Upper lobe of right lung (tissue), 1 donor: Measurements from ENCODE around the gene SETD1A. TPM values are rescaled to one million over a fixed set of nuclear protein-coding genes. Genes with fewer than 3 reads are reported as not detected.

Source experiments
- ATAC-seq: fragments of 200-7000 bp; cut with Tn5 transposase; one replicate; pipeline ENCODE4 v1.9.1; 2020; ENCODE audit warnings: mild to moderate bottlenecking, moderate library complexity
- DNase-seq: peaks from one replicate; pipeline ENCODE4 v3.0.0-alpha.2; 2020
- H3K27ac ChIP-seq: fragments of 200-600 bp; one replicate; pipeline ENCODE4 v1.8.0; 2022
- H3K27me3 ChIP-seq: fragments of 200-600 bp; one replicate; pipeline ENCODE4 v1.8.0; 2022; ENCODE audit warnings: mild to moderate bottlenecking
- H3K36me3 ChIP-seq: fragments of 200-600 bp; one replicate; pipeline ENCODE4 v1.8.0; 2022
- H3K4me1 ChIP-seq: fragments of 200-600 bp; one replicate; pipeline ENCODE4 v1.8.0; 2022
- H3K4me3 ChIP-seq: fragments of 200-600 bp; one replicate; pipeline ENCODE4 v1.8.0; 2022; ENCODE audit warnings: mild to moderate bottlenecking
- H3K9me3 ChIP-seq: fragments of 200-600 bp; one replicate; pipeline ENCODE4 v1.8.0; 2022
- CTCF ChIP-seq: fragments of 200-600 bp; IDR thresholded peaks from one replicate; pipeline ENCODE4 v1.8.0; 2022; ENCODE audit warnings: antibody characterized with exemption
- intact Hi-C: fragments of 100-400 bp; cut with DNase I; formaldehyde crosslinking; loops from one replicate; pipeline ENCODE4 v1.11.0; 2022
- total RNA-seq: library from RNA; stranded (reverse); fragmentation: NEBNext Ultra II Directional; extraction: Animal tissue kit (Norgen Biotek cat#: 25700); gene quantifications from one replicate; pipeline ENCODE4 v1.2.1, GENCODE V29; 2021
- donor health status: DM: no; HTN: yes; CAD: no; lungs with severe emphysema.

SETD1A gene
- total RNA-seq, 1 donor from 2014 or later: 18.6 TPM

- TF ChIP-seq CTCF: no peak
- Histone ChIP-seq H3K27ac (no peak overlapping the region), H3K36me3 (peaks cover 98% of the 10 kb centered on the region), H3K27me3 (no peaks in the 10 kb centered on the region), H3K9me3 (no peaks in the 10 kb centered on the region), H3K4me1 (no peaks in the 10 kb centered on the region), H3K4me3 (no peak overlapping the region)
- intact Hi-C loops: no loop called here
- ATAC-seq (no peak), DNase-seq (no peak)
Observed at GRCh38 chr16:30969246-30969842, 11.8 kb downstream of the SETD1A start.

GRCh38 chr16:30971298-30971697 is 13.7 kb downstream of the SETD1A start:
- no peak for TF ChIP-seq CTCF
- no peaks in the 10 kb centered on the region for H3K27me3 ChIP-seq
- intact Hi-C loops: no loop called here
- no peak overlapping the region for H3K4me3 ChIP-seq
- ATAC-seq (no peak), DNase-seq (no peak)
- H3K36me3 ChIP-seq: peaks cover 98% of the 10 kb centered on the region
- no peaks in the 10 kb centered on the region for H3K4me1 ChIP-seq
- H3K9me3 ChIP-seq: no peaks in the 10 kb centered on the region
- H3K27ac ChIP-seq: no peak overlapping the region

- Histone ChIP-seq H3K4me1 (no peaks in the 10 kb centered on the region), H3K27me3 (no peaks in the 10 kb centered on the region), H3K27ac (no peak overlapping the region), H3K36me3 (peaks cover 98% of the 10 kb centered on the region), H3K9me3 (no peaks in the 10 kb centered on the region), H3K4me3 (no peak overlapping the region)
- no peak for DNase-seq
- no peak for ATAC-seq
- TF ChIP-seq CTCF: no peak
- intact Hi-C loops: no loop called here
Observed at GRCh38 chr16:30972872-30973271, 15.3 kb downstream of the SETD1A start.

GRCh38 chr16:30974348-30974747 is 16.8 kb downstream of the SETD1A start:
- Histone ChIP-seq H3K27ac (no peak overlapping the region), H3K9me3 (no peaks in the 10 kb centered on the region), H3K27me3 (no peaks in the 10 kb centered on the region), H3K4me1 (no peaks in the 10 kb centered on the region), H3K4me3 (no peak overlapping the region), H3K36me3 (peaks cover 86% of the 10 kb centered on the region)
- DNase-seq (no peak), ATAC-seq (no peak)
- intact Hi-C loops: no loop called here
- no peak for TF ChIP-seq CTCF

- Histone ChIP-seq H3K27me3 (no peaks in the 10 kb centered on the region), H3K36me3 (peaks cover 85% of the 10 kb centered on the region), H3K4me3 (no peak overlapping the region), H3K27ac (no peak overlapping the region), H3K4me1 (no peaks in the 10 kb centered on the region), H3K9me3 (no peaks in the 10 kb centered on the region)
- ATAC-seq (no peak), DNase-seq (no peak)
- TF ChIP-seq CTCF: no peak
- intact Hi-C loops: no loop called here
Observed at GRCh38 chr16:30976486-30976885, 18.9 kb downstream of the SETD1A start.

- Histone ChIP-seq H3K4me1 (no peaks in the 10 kb centered on the region), H3K27ac (no peak overlapping the region), H3K4me3 (no peak overlapping the region), H3K36me3 (peaks cover 80% of the 10 kb centered on the region), H3K9me3 (no peaks in the 10 kb centered on the region), H3K27me3 (no peaks in the 10 kb centered on the region)
- ATAC-seq: no peak
- peak; percentile 22 for TF ChIP-seq CTCF
- no peak for DNase-seq
- intact Hi-C loops: no loop called here
Observed at GRCh38 chr16:30977502-30977901, 19.9 kb downstream of the SETD1A start.
